ENCODE data around the gene UGT1A7.
"Not testable (repeated sequence)": the region's sequence is repeated elsewhere in the genome, so short reads cannot be mapped to it uniquely, and the experiment has no call there.

The UGT1A7 gene

GRCh38 chr2:233684640-233685039, 2.9 kb downstream of the UGT1A7 start:
- no peak for DNase-seq

DNA sequence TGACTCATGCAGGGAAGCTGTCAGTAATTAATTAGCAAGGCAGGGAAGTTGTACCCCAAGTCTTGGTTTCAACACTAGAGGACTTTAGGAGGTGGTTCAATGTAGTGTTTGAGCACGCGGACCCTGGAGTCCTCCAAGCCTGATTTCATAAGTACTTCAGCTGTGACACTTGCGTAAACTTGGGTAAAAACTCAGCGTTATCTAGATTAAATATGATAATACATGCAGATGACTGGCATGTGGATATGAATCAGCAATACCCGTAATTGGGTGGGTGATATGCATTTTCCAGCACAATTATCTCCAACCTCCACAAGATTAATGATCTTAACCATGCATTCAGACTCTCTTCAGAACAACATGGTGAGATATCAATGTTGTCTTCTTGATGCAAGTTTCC, 5.2 kb downstream of the UGT1A7 start:
- DNase-seq = no peak

DNA sequence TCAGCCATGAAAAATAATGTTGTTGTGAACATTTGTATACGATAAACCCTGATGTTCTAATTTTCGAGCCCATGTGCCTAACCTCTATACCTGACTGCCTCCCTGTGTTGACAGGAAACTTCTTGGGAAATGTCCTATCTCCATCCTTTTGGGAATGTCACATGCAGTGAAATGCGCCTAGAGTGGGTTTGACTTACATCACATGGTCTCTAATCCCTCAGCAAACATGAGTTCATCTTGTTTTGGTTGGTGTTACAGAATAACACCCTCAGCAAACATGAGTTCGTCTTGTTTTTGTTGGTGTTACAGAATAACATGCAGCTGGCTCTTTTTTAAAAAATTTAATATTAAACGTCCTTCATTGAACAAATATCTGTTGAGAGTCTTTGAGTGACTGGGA, 6.6 kb downstream of the UGT1A7 start:
- DNase-seq = no peak

GRCh38 chr2:233689031-233689430, 7.3 kb downstream of the UGT1A7 start:
- no peak for DNase-seq

- DNase-seq = no peak
These were observed 7.8 kb downstream of the UGT1A7 start for GRCh38 chr2:233689501-233689900.

GRCh38 chr2:233690444-233690843, 8.7 kb downstream of the UGT1A7 start:
- DNase-seq = no peak

- no peak for DNase-seq
These were observed 10.0 kb downstream of the UGT1A7 start for GRCh38 chr2:233691443-233692433.

- DNase-seq = no peak
These were observed 10.9 kb downstream of the UGT1A7 start, which contains the start of gene UGT1A6 for GRCh38 chr2:233692648-233693047. TSS of gene UGT1A6 (plus strand) at chr2:233692890. CDS start at chr2:233693005, 115 bp downstream.

DNA sequence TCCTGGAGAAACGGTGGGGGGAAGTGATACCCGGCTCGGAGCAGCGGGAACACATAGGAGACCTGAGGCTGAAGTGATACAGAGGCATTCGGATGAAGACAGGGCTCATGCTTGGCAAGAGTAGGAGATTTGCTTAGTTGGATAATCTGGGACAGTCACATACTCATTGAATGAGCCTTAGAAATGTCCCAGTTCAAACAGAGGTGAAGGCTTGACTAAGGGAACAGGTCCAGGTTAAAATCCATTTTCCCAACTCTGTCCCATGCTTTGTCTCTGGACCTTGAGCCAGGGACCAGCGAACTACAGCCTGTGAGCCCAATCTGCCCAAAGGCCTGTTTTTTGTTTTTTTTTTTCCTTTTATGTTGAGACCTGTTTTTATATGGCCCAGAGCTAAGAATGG, 12.3 kb downstream of the UGT1A7 start:
- no peak for DNase-seq

- no peak for DNase-seq
These were observed 17.0 kb downstream of the UGT1A7 start for GRCh38 chr2:233698740-233699139.

DNA sequence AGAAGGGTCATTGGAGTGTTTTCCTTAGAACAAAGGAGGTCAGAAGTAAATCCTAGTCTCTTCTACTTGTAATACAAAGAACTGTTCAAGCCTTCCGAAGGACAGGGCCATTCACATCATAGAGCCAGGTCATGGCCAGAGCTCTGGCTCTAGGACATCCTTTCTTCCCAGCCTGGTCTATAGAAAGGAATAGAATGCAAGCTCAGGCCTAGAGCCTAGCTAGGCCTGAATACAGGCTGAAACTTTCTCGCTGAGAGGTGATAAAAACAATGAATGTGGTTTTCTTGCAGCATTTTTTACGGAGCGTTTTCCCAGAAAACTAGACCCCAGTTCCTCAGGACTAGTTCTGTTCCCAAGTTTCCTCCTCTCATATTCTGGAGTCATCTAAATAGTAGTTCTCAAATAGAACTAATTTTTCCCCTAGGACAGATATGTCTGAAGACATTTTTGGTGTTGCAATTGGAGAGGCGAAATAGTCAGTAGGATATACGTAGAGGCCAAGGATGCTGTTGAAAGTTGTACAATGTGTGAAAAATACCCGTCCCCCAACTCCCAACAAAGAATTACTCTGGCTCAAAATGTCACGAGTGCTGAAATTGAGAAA, 17.8 kb downstream of the UGT1A7 start:
- no peak for DNase-seq

GRCh38 chr2:233700028-233700635, 18.4 kb downstream of the UGT1A7 start:
- DNase-seq = no peak

GRCh38 chr2:233700842-233701241, 19.1 kb downstream of the UGT1A7 start:
- not testable (repeated sequence) for DNase-seq

DNA sequence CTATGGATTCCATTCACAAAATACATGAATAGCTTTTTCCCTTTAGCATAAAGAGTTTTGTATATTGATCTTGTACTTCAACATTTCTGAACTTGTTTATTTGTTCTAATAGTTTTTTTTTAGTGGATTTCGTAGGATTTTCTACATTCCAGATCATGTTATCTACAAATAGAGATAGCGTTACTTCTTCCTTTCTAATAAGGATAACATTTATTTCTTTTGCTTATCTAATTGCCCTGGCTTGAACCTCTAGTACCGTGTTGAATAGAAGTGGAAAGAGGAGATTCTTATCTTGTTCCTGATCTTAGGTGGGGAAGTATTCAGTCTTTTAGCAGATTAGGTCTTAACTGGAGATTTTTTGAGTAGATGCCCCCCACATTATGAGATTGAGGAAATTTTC, 20.5 kb downstream of the UGT1A7 start:
- DNase-seq = no peak

- DNase-seq = no peak
These were observed 24.3 kb downstream of the UGT1A7 start for GRCh38 chr2:233705911-233706506.

DNA sequence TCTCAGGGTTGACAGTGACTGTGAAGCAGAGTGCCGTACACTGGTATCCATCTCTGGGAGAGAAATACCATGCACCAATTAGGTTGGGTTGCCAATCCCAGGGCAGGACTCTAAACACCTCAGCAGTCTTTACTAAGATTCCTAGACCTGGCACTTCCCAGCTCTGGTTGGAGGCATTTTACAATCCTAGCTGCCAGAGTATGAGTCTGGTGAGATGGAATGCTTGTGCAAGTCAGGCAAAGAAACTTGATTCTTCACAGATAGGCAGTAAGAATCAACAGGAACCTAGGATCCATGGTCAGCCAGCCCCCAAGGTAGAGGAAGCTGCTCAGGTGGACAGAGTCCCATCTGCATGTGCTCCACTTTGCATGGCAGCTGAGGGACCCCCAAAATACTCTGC, 25.0 kb downstream of the UGT1A7 start:
- DNase-seq = no peak

GRCh38 chr2:233707940-233708644, 26.4 kb downstream of the UGT1A7 start:
- no peak for DNase-seq

GRCh38 chr2:233708942-233709341, 27.2 kb downstream of the UGT1A7 start:
- DNase-seq = no peak

DNA sequence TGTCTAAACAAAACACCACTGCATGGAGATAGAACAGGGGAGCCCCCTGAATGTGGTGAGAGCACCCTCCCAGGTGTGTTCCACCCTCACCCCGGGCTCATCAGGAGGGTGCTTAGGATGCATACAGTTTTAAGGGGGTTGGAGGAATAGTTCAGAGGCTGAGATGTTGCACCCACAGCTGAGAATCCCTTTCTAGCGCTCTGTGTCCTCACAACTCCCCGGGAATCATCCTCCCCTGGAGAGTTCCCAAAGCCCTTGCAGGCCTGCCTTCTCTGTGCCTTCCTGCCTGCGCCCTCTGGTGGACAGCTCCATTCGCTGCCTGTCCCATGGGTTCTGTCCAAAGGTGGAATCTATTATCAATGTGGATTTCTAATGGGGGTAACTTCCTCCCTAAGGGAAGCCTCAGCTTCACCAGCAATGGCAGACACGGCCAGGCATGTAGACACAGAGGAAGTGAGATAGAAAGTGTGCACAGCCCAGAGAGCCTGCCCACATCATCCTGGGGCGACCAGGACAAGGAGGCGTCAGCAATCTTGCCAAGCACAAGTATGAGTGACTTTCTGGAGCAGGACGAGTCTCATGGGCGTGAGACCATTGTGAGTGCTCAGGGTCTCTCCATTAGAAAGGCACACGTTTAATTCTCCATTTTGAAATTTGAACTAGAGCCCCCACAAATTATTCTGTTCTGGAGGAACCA, 29.8 kb downstream of the UGT1A7 start:
- DNase-seq = peak; percentile 68

DNA sequence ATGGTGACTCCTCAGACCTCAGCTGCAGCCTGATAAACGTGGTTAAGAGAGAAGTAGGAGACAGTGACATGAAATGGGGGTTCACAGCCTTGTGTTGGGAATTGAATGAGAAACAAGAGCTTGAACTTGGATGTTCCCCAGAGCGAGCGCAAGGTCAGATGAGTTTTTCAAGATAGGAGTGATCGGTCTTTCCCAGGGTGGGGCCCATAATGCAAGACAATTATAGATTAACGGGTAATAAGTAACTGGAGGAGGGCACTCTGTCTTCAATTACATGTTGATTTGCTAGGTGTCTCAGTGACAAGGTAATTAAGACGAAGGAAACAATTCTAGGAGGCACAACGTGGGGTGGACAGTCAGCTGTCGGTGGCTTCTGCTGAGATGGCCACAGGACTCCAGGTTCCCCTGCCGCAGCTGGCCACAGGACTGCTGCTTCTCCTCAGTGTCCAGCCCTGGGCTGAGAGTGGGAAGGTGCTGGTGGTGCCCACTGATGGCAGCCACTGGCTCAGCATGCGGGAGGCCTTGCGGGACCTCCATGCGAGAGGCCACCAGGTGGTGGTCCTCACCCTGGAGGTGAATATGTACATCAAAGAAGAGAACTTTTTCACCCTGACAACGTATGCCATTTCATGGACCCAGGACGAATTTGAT, 31.0 kb downstream of the UGT1A7 start, which contains the start of gene UGT1A5:
Gene UGT1A5 (plus strand): TSS at position 297 of the 651 bp plus-strand sequence. CDS start 85 bp downstream, at position 382.
- no peak for DNase-seq

DNA sequence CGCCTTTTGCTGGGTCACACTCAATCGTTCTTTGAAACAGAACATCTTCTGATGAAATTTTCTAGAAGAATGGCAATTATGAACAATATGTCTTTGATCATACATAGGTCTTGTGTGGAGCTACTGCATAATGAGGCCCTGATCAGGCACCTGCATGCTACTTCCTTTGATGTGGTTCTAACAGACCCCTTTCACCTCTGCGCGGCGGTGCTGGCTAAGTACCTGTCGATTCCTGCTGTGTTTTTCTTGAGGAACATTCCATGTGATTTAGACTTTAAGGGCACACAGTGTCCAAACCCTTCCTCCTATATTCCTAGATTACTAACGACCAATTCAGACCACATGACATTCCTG, 31.5 kb downstream of the UGT1A7 start:
- DNase-seq = no peak
